ENCODE data around the gene LRRC46.

DNA sequence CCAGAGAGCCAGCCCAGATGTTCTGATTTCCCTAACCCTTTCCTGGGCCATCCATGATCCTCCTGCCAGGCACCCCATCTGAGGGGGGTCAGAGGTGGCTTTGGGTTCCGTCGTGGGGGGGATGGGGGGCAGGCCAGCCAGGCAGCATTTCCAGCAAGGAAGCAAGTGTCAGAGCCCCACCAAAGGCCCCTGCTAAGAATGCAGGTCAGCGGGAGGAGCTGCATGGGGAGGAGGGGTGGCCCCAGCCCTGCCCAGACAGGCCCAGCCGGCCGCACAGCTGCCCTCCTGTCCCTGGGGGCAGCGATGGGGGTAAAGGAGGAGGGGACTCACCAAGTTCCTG, 11.9 kb downstream of the LRRC46 start:
- TF ChIP-seq, protein P1, sequence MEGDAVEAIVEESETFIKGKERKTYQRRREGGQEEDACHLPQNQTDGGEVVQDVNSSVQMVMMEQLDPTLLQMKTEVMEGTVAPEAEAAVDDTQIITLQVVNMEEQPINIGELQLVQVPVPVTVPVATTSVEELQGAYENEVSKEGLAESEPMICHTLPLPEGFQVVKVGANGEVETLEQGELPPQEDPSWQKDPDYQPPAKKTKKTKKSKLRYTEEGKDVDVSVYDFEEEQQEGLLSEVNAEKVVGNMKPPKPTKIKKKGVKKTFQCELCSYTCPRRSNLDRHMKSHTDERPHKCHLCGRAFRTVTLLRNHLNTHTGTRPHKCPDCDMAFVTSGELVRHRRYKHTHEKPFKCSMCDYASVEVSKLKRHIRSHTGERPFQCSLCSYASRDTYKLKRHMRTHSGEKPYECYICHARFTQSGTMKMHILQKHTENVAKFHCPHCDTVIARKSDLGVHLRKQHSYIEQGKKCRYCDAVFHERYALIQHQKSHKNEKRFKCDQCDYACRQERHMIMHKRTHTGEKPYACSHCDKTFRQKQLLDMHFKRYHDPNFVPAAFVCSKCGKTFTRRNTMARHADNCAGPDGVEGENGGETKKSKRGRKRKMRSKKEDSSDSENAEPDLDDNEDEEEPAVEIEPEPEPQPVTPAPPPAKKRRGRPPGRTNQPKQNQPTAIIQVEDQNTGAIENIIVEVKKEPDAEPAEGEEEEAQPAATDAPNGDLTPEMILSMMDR (IDR thresholded peaks at IDR 0.05) = no peak
- TF ChIP-seq POLR2AphosphoS5 (IDR thresholded peaks at IDR 0.05; ENCODE audit: insufficient read depth in 1 of 2, low read depth in 1 of 2) = no peak
- no peak for TF ChIP-seq POLR2A (IDR thresholded peaks at IDR 0.05)

All from vagina (tissue), 2 donors.